HEK293 (cell line): ENCODE measurements around the gene ASNSD1.

Experiments used
- CTCF ChIA-PET: fragments of 350-600 bp; formaldehyde crosslinking; extraction: SDS; loops from one replicate; lab custom pipeline; 2021; ENCODE audit warnings: antibody characterized with exemption; lab: Yijun Ruan, JAX
- POLR2A ChIA-PET: fragments of 300-600 bp; formaldehyde crosslinking; extraction: SDS; loops from one replicate; lab custom pipeline; 2020; ENCODE audit warnings: antibody characterized with exemption, inconsistent platforms; lab: Yijun Ruan, JAX
- H3K27ac ChIP-seq: fragments of 200-500 bp; sonication (Bioruptor generic); 2 replicates; pipeline ENCODE4 v1.5.1; 2014; ENCODE audit warnings: low read depth, low read length, control low read depth, inconsistent platforms; ENCODE audit errors: extremely low read depth
- H3K36me3 ChIP-seq, 2 experiments: fragments of 200-500 bp in 1 of 2; sonication (Bioruptor generic) in 1 of 2; 1 replicate in 1 of 2; 2 replicates in 1 of 2; pipeline ENCODE4 v1.5.1; 2014 to 2017; ENCODE audit warnings: inconsistent platforms in 2 of 2, low read length in 2 of 2; ENCODE audit not compliant: control insufficient read depth in 2 of 2, insufficient read depth in 1 of 2
- H3K4me1 ChIP-seq: fragments of 200-500 bp; sonication (Bioruptor generic); 2 replicates; pipeline ENCODE4 v1.5.1; 2014; ENCODE audit warnings: mild to moderate bottlenecking, low read length, inconsistent platforms; ENCODE audit not compliant: control insufficient read depth, insufficient read depth
- H3K4me3 ChIP-seq: 2 replicates; pipeline ENCODE4 v1.5.1; 2011; ENCODE audit warnings: low read depth, mild to moderate bottlenecking, control low read depth, low read length, moderate library complexity
- H3K9me3 ChIP-seq: fragments of 200-500 bp; sonication (Bioruptor generic); 2 replicates; pipeline ENCODE4 v1.5.1; 2014; ENCODE audit warnings: low read depth, low read length, inconsistent platforms; ENCODE audit not compliant: control insufficient read depth, insufficient read depth
- REPIN1 ChIP-seq: fragments of 450-650 bp; formaldehyde crosslinking; IDR thresholded peaks from 2 replicates; pipeline ENCODE4 v1.5.1; 2017; ENCODE audit warnings: missing biosample characterization, missing genetic modification characterization, low read depth
- SETDB1 ChIP-seq: IDR thresholded peaks from one replicate; pipeline ENCODE4 v1.6.1; 2017; ENCODE audit warnings: mild to moderate bottlenecking, low read length, moderate library complexity, mixed read lengths; ENCODE audit not compliant: insufficient read length
- SP7 ChIP-seq: fragments of 450-650 bp; formaldehyde crosslinking; IDR thresholded peaks from 2 replicates; pipeline ENCODE4 v1.5.1; 2016; ENCODE audit warnings: missing biosample characterization, missing genetic modification characterization
- ZBTB17 ChIP-seq: fragments of 450-650 bp; formaldehyde crosslinking; IDR thresholded peaks from 2 replicates; pipeline ENCODE4 v1.5.1; 2016; ENCODE audit warnings: missing biosample characterization, missing genetic modification characterization
- ZBTB8A ChIP-seq: fragments of 450-650 bp; formaldehyde crosslinking; IDR thresholded peaks from 2 replicates; pipeline ENCODE4 v1.5.1; 2016; ENCODE audit warnings: missing biosample characterization, missing genetic modification characterization
- ZEB2 ChIP-seq: fragments of 450-650 bp; formaldehyde crosslinking; IDR thresholded peaks from 2 replicates; pipeline ENCODE4 v1.5.1; 2016; ENCODE audit warnings: missing biosample characterization, missing genetic modification characterization
- ZNF121 ChIP-seq: fragments of 450-650 bp; formaldehyde crosslinking; IDR thresholded peaks from 2 replicates; pipeline ENCODE4 v1.5.1; 2016; ENCODE audit warnings: missing biosample characterization, missing genetic modification characterization
- ZNF157 ChIP-seq: fragments of 450-650 bp; formaldehyde crosslinking; IDR thresholded peaks from 2 replicates; pipeline ENCODE4 v1.5.1; 2016; ENCODE audit warnings: missing biosample characterization, missing genetic modification characterization
- ZNF2 ChIP-seq: fragments of 450-650 bp; formaldehyde crosslinking; IDR thresholded peaks from 2 replicates; pipeline ENCODE4 v1.5.1; 2016; ENCODE audit warnings: missing biosample characterization, missing genetic modification characterization
- ZNF214 ChIP-seq: fragments of 450-650 bp; formaldehyde crosslinking; IDR thresholded peaks from 2 replicates; pipeline ENCODE4 v1.5.1; 2017; ENCODE audit warnings: missing biosample characterization, mild to moderate bottlenecking, missing genetic modification characterization, borderline replicate concordance
- ZNF302 ChIP-seq: fragments of 450-650 bp; formaldehyde crosslinking; IDR thresholded peaks from 2 replicates; pipeline ENCODE4 v1.5.1; 2016; ENCODE audit warnings: missing biosample characterization, missing genetic modification characterization, low read depth
- ZNF335 ChIP-seq: fragments of 450-650 bp; formaldehyde crosslinking; conservative IDR thresholded peaks from 2 replicates; pipeline ENCODE4 v1.5.1; 2016; ENCODE audit warnings: missing biosample characterization, missing genetic modification characterization
- ZNF391 ChIP-seq: fragments of 450-650 bp; formaldehyde crosslinking; IDR thresholded peaks from 2 replicates; pipeline ENCODE4 v1.5.1; 2016; ENCODE audit warnings: low read depth, missing biosample characterization, missing genetic modification characterization, borderline replicate concordance
- ZNF561 ChIP-seq: fragments of 450-650 bp; IDR thresholded peaks from 2 replicates; pipeline ENCODE4 v1.5.1; 2018; ENCODE audit warnings: missing biosample characterization, missing genetic modification characterization, borderline replicate concordance
- ZNF580 ChIP-seq: fragments of 450-650 bp; formaldehyde crosslinking; IDR thresholded peaks from 2 replicates; pipeline ENCODE4 v1.5.1; 2016; ENCODE audit warnings: missing biosample characterization, missing genetic modification characterization
- ZNF600 ChIP-seq: fragments of 450-650 bp; formaldehyde crosslinking; IDR thresholded peaks from 2 replicates; pipeline ENCODE4 v1.5.1; 2016; ENCODE audit warnings: missing biosample characterization, missing genetic modification characterization
- ZNF654 ChIP-seq: fragments of 450-650 bp; formaldehyde crosslinking; IDR thresholded peaks from 2 replicates; pipeline ENCODE4 v1.5.1; 2016; ENCODE audit warnings: low read depth, missing biosample characterization, missing genetic modification characterization
- ZNF660 ChIP-seq: fragments of 450-650 bp; IDR thresholded peaks from 2 replicates; pipeline ENCODE4 v1.5.1; 2018; ENCODE audit warnings: missing biosample characterization, mild to moderate bottlenecking, missing genetic modification characterization
- ZSCAN30 ChIP-seq: fragments of 450-650 bp; IDR thresholded peaks from 2 replicates; pipeline ENCODE4 v1.5.1; 2018; ENCODE audit warnings: missing biosample characterization, mild to moderate bottlenecking, missing genetic modification characterization, moderate library complexity
- ZXDB ChIP-seq: fragments of 450-650 bp; formaldehyde crosslinking; IDR thresholded peaks from 2 replicates; pipeline ENCODE4 v1.5.1; 2016; ENCODE audit warnings: missing biosample characterization, missing genetic modification characterization
- TF ChIP-seq, protein P1 (sequence below): fragments of 450-650 bp; formaldehyde crosslinking; IDR thresholded peaks from 2 replicates; pipeline ENCODE4 v1.5.1; 2016; ENCODE audit warnings: missing biosample characterization, missing genetic modification characterization
- TF ChIP-seq, protein P2 (sequence below): fragments of 450-650 bp; formaldehyde crosslinking; IDR thresholded peaks from 2 replicates; pipeline ENCODE4 v1.5.1; 2016; ENCODE audit warnings: missing biosample characterization, missing genetic modification characterization
- TF ChIP-seq, protein P3 (sequence below): fragments of 450-650 bp; formaldehyde crosslinking; IDR thresholded peaks from 2 replicates; pipeline ENCODE4 v1.5.1; 2016; ENCODE audit warnings: missing biosample characterization, missing genetic modification characterization
- TF ChIP-seq, protein P4 (sequence below): fragments of 450-650 bp; formaldehyde crosslinking; IDR thresholded peaks from 2 replicates; pipeline ENCODE4 v1.5.1; 2016; ENCODE audit warnings: missing biosample characterization, missing genetic modification characterization

ASNSD1 gene

DNA sequence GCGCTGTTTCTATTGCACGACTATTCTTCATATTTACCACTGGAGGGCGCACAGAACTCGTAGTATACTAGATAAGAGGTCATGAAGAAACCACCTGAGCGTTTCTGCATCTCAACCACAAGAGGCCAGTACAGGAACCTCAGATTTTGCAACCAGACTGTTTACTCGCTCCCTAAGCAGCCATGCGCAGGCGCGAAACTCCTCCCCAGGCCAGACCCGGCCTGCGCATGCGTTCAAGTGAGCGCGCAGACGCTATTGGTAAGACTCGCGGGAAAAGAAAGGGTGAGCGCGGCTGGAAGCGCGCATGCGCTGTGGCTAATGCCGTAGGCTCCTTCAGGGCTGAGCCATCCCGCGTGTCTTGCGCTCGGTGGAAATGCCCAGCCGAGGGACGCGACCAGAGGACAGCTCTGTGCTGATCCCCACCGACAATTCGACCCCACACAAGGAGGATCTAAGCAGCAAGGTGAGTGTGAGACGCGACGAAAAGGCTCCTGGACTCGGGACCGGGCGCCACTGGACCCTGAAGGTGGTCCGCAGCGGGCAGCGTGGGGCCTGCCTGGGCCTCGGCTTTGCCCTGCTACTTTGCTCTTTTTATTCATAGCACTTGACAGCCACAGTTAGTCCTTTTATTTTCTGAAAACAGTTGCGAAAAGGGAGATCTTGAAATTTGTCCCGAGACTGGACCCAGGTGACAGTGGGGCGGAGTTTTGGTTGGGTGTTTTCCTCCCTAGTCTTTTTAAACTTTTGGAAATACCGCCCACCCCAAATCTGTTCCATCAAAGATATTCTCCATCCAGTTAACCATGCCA, at the start of gene ASNSD1:
ASNSD1 (plus strand) TSS at position 312 of the 809 bp plus-strand sequence. CDS start 4,674 bp downstream, outside the sequence.
- H3K27ac ChIP-seq = peak within 1 kb of the TSS; percentile 76; the same call in 1 of the 2 replicates
- H3K4me3 ChIP-seq = peak within 1 kb of the TSS; percentile 89
- H3K9me3 ChIP-seq = no peaks in the 10 kb centered on the region
- H3K36me3 ChIP-seq = peaks cover 3 to 27% of the 10 kb centered on the region in 2 experiments
- POLR2A ChIA-PET = interaction anchor here (1.0 to 2.0 kb wide), 3 partner anchors 12 to 101 kb away, joined by 3 to 10 read pairs (median 3); partner anchors contain the start of gene OSGEPL1
- CTCF ChIA-PET = interaction anchor here (0.6 to 4.0 kb wide), 46 partner anchors 11 to 669 kb away, joined by 3 to 38 read pairs (median 4); partner anchors contain the start of genes ANKAR, OSGEPL1 and SLC40A1
- H3K4me1 ChIP-seq = peaks cover 20% of the 10 kb centered on the region
- TF ChIP-seq ZNF335 (tag by site-specific recombination) (peak; percentile 82), ZNF561 (tag by site-specific recombination) (no peak), ZNF157 (tag by site-specific recombination) (no peak), ZXDB (tag by site-specific recombination) (0 out of 2 replicates have a peak, but pooled peaks have one; percentile 60), SP7 (tag by site-specific recombination) (0 out of 2 replicates have a peak, but pooled peaks have one; percentile 39), REPIN1 (no peak), ZNF600 (tag by site-specific recombination) (0 out of 2 replicates have a peak, but pooled peaks have one; percentile 12), ZNF660 (tag by site-specific recombination) (0 out of 2 replicates have a peak, but pooled peaks have one; percentile 32), ZBTB8A (tag by site-specific recombination) (0 out of 2 replicates have a peak, but pooled peaks have one; percentile 26), ZEB2 (tag by site-specific recombination) (peak; percentile 22; the same call in 1 of the 2 replicates), ZNF391 (0 out of 2 replicates have a peak, but pooled peaks have one; percentile 26), ZNF654 (tag by site-specific recombination) (peak; percentile 98), ZSCAN30 (tag by site-specific recombination) (peak; percentile 59; the same call in 1 of the 2 replicates), ZNF302 (no peak), ZNF2 (peak; percentile 46), SETDB1 (peak; percentile 24), ZBTB17 (0 out of 2 replicates have a peak, but pooled peaks have one; percentile 26), ZNF580 (tag by site-specific recombination) (no peak), ZNF214 (tag by site-specific recombination) (no peak), ZNF121 (tag by site-specific recombination) (peak; percentile 69; the same call in 1 of the 2 replicates)
- TF ChIP-seq, protein P1, sequence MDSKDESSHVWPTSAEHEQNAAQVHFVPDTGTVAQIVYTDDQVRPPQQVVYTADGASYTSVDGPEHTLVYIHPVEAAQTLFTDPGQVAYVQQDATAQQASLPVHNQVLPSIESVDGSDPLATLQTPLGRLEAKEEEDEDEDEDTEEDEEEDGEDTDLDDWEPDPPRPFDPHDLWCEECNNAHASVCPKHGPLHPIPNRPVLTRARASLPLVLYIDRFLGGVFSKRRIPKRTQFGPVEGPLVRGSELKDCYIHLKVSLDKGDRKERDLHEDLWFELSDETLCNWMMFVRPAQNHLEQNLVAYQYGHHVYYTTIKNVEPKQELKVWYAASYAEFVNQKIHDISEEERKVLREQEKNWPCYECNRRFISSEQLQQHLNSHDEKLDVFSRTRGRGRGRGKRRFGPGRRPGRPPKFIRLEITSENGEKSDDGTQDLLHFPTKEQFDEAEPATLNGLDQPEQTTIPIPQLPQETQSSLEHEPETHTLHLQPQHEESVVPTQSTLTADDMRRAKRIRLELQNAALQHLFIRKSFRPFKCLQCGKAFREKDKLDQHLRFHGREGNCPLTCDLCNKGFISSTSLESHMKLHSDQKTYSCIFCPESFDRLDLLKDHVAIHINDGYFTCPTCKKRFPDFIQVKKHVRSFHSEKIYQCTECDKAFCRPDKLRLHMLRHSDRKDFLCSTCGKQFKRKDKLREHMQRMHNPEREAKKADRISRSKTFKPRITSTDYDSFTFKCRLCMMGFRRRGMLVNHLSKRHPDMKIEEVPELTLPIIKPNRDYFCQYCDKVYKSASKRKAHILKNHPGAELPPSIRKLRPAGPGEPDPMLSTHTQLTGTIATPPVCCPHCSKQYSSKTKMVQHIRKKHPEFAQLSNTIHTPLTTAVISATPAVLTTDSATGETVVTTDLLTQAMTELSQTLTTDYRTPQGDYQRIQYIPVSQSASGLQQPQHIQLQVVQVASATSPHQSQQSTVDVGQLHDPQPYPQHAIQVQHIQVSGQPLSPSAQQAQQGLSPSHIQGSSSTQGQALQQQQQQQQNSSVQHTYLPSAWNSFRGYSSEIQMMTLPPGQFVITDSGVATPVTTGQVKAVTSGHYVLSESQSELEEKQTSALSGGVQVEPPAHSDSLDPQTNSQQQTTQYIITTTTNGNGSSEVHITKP (tag by site-specific recombination) = peak; percentile 29; the same call in 1 of the 2 replicates
- TF ChIP-seq, protein P2, sequence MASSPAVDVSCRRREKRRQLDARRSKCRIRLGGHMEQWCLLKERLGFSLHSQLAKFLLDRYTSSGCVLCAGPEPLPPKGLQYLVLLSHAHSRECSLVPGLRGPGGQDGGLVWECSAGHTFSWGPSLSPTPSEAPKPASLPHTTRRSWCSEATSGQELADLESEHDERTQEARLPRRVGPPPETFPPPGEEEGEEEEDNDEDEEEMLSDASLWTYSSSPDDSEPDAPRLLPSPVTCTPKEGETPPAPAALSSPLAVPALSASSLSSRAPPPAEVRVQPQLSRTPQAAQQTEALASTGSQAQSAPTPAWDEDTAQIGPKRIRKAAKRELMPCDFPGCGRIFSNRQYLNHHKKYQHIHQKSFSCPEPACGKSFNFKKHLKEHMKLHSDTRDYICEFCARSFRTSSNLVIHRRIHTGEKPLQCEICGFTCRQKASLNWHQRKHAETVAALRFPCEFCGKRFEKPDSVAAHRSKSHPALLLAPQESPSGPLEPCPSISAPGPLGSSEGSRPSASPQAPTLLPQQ (tag by site-specific recombination) = 0 out of 2 replicates have a peak, but pooled peaks have one; percentile 51
- TF ChIP-seq, protein P3, sequence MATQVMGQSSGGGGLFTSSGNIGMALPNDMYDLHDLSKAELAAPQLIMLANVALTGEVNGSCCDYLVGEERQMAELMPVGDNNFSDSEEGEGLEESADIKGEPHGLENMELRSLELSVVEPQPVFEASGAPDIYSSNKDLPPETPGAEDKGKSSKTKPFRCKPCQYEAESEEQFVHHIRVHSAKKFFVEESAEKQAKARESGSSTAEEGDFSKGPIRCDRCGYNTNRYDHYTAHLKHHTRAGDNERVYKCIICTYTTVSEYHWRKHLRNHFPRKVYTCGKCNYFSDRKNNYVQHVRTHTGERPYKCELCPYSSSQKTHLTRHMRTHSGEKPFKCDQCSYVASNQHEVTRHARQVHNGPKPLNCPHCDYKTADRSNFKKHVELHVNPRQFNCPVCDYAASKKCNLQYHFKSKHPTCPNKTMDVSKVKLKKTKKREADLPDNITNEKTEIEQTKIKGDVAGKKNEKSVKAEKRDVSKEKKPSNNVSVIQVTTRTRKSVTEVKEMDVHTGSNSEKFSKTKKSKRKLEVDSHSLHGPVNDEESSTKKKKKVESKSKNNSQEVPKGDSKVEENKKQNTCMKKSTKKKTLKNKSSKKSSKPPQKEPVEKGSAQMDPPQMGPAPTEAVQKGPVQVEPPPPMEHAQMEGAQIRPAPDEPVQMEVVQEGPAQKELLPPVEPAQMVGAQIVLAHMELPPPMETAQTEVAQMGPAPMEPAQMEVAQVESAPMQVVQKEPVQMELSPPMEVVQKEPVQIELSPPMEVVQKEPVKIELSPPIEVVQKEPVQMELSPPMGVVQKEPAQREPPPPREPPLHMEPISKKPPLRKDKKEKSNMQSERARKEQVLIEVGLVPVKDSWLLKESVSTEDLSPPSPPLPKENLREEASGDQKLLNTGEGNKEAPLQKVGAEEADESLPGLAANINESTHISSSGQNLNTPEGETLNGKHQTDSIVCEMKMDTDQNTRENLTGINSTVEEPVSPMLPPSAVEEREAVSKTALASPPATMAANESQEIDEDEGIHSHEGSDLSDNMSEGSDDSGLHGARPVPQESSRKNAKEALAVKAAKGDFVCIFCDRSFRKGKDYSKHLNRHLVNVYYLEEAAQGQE = 0 out of 2 replicates have a peak, but pooled peaks have one; percentile 19
- TF ChIP-seq, protein P4, sequence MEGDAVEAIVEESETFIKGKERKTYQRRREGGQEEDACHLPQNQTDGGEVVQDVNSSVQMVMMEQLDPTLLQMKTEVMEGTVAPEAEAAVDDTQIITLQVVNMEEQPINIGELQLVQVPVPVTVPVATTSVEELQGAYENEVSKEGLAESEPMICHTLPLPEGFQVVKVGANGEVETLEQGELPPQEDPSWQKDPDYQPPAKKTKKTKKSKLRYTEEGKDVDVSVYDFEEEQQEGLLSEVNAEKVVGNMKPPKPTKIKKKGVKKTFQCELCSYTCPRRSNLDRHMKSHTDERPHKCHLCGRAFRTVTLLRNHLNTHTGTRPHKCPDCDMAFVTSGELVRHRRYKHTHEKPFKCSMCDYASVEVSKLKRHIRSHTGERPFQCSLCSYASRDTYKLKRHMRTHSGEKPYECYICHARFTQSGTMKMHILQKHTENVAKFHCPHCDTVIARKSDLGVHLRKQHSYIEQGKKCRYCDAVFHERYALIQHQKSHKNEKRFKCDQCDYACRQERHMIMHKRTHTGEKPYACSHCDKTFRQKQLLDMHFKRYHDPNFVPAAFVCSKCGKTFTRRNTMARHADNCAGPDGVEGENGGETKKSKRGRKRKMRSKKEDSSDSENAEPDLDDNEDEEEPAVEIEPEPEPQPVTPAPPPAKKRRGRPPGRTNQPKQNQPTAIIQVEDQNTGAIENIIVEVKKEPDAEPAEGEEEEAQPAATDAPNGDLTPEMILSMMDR (tag by site-specific recombination) = peak; percentile 97
